A549 (cell line): ENCODE measurements around the gene SNRNP25. TPM values are rescaled to one million over a fixed set of nuclear protein-coding genes. Genes with fewer than 3 reads are reported as not detected.

Experiments
- ATAC-seq, 2 experiments: fragments of 200-7000 bp in 1 of 2; fragments of >200 bp in 1 of 2; cut with Nextera tagmentation in 1 of 2; cut with Tn5 transposase in 1 of 2; 3 replicates each; pipeline versions ENCODE4 v1.8.0 to v1.9.1; 2018 to 2020; ENCODE audit warnings: mild to moderate bottlenecking in 1 of 2, moderate library complexity in 1 of 2
- CTCF ChIA-PET: fragments of 300-600 bp; sonication (Branson Sonifier 250); formaldehyde crosslinking; extraction: SDS; loops from one replicate; lab custom pipeline; 2021; ENCODE audit warnings: antibody characterized with exemption, inconsistent platforms; lab: Yijun Ruan, JAX
- POLR2A ChIA-PET: fragments of 350-600 bp; formaldehyde crosslinking; extraction: SDS; loops from one replicate; lab custom pipeline; 2021; ENCODE audit warnings: antibody characterized with exemption, inconsistent platforms; lab: Yijun Ruan, JAX
- DNase-seq, 2 experiments: peaks; one replicate each; pipeline versions ENCODE4 v3.0.0 to v3.0.0-alpha.2; 2011 to 2016; ENCODE audit warnings: low read depth in 1 of 2, low spot score in 1 of 2
- FAIRE-seq: peaks from 2 replicates; lab custom pipeline; 2011; peaks lifted over from hg19 to GRCh38; lab: Jason Lieb, UNC
- H3K27ac ChIP-seq, 2 experiments: fragments of >200 bp; sonication (Bioruptor Twin); formaldehyde crosslinking; 3 replicates each; pipeline ENCODE4 v1.5.1; 2016 to 2017
- H3K4me1 ChIP-seq: fragments of >200 bp; sonication (Bioruptor Twin); formaldehyde crosslinking; 3 replicates; pipeline ENCODE4 v1.6.1; 2016
- H3K4me2 ChIP-seq: fragments of >200 bp; sonication (Bioruptor Twin); formaldehyde crosslinking; 3 replicates; pipeline ENCODE4 v1.6.1; 2016
- H3K4me3 ChIP-seq: fragments of >200 bp; sonication (Bioruptor Twin); formaldehyde crosslinking; 3 replicates; pipeline ENCODE4 v1.5.1; 2016
- H3K9me3 ChIP-seq: fragments of >200 bp; sonication (Bioruptor Twin); formaldehyde crosslinking; 3 replicates; pipeline ENCODE4 v1.6.1; 2016
- BHLHE40 ChIP-seq: IDR thresholded peaks from 2 replicates; pipeline ENCODE4 v1.6.1; 2012; ENCODE audit warnings: low read depth, low read length, inconsistent platforms
- CHD2 ChIP-seq: fragments of 150-350 bp; IDR thresholded peaks from 2 replicates; pipeline ENCODE4 v1.6.1; 2014; ENCODE audit warnings: low read length; ENCODE audit not compliant: partially characterized antibody
- CHD4 ChIP-seq: fragments of 200-600 bp; sonication (generic); IDR thresholded peaks from 2 replicates; pipeline ENCODE4 v1.6.1; 2016; ENCODE audit warnings: antibody characterized with exemption, mild to moderate bottlenecking, borderline replicate concordance
- EHF ChIP-seq: fragments of 250-450 bp; sonication (Bioruptor Pico); IDR thresholded peaks from 2 replicates; pipeline ENCODE4 v1.5.0; 2020; ENCODE audit warnings: mild to moderate bottlenecking
- FOSB ChIP-seq: fragments of 250-450 bp; sonication (Bioruptor Pico); IDR thresholded peaks from 2 replicates; pipeline ENCODE4 v1.5.0; 2020; ENCODE audit warnings: mild to moderate bottlenecking, moderate library complexity
- FOXS1 ChIP-seq: fragments of 250-450 bp; sonication (Bioruptor Pico); IDR thresholded peaks from 2 replicates; pipeline ENCODE4 v1.5.0; 2020; ENCODE audit warnings: mild to moderate bottlenecking, moderate library complexity
- HDAC2 ChIP-seq: fragments of 200-600 bp; sonication (generic); IDR thresholded peaks from 2 replicates; pipeline ENCODE4 v1.6.1; 2016
- HEYL ChIP-seq: fragments of 250-450 bp; sonication (Bioruptor Pico); IDR thresholded peaks from 2 replicates; pipeline ENCODE4 v1.8.0; 2021; ENCODE audit warnings: mild to moderate bottlenecking, moderate library complexity
- JUN ChIP-seq, 2 experiments: fragments of >200 bp; sonication (Bioruptor Twin); formaldehyde crosslinking; IDR thresholded peaks; 2 replicates in 1 of 2; 3 replicates in 1 of 2; pipeline ENCODE4 v1.6.1; 2016 to 2017
- JUNB ChIP-seq: fragments of >200 bp; sonication (Bioruptor Twin); formaldehyde crosslinking; IDR thresholded peaks from 2 replicates; pipeline ENCODE4 v1.6.1; 2016
- KDM1A ChIP-seq: fragments of 200-600 bp; sonication (generic); IDR thresholded peaks from 2 replicates; pipeline ENCODE4 v1.6.1; 2016; ENCODE audit warnings: low read depth, mild to moderate bottlenecking
- KDM5A ChIP-seq: fragments of 200-600 bp; sonication (generic); IDR thresholded peaks from 2 replicates; pipeline ENCODE4 v1.6.1; 2016; ENCODE audit warnings: antibody characterized with exemption, mild to moderate bottlenecking
- MAFK ChIP-seq: fragments of 450-650 bp; IDR thresholded peaks from 2 replicates; pipeline ENCODE4 v1.6.1; 2014; ENCODE audit not compliant: partially characterized antibody
- MAZ ChIP-seq: fragments of 150-350 bp; IDR thresholded peaks from 2 replicates; pipeline ENCODE4 v1.6.1; 2014; ENCODE audit warnings: antibody characterized with exemption, low read depth, low read length, borderline replicate concordance
- MYC ChIP-seq: IDR thresholded peaks from 2 replicates; pipeline ENCODE4 v1.6.1; 2012; ENCODE audit warnings: mild to moderate bottlenecking, inconsistent platforms, low read length, improper control_type of control experiment, borderline replicate concordance
- NPAS2 ChIP-seq: fragments of 250-450 bp; sonication (Bioruptor Pico); IDR thresholded peaks from 2 replicates; pipeline ENCODE4 v1.8.0; 2022; ENCODE audit warnings: mild to moderate bottlenecking, moderate library complexity, borderline replicate concordance
- NR3C1 ChIP-seq: fragments of >200 bp; sonication (Bioruptor Twin); formaldehyde crosslinking; IDR thresholded peaks from 3 replicates; pipeline ENCODE4 v1.6.1; 2017
- POLR2AphosphoS2 ChIP-seq: conservative IDR thresholded peaks from 2 replicates; pipeline ENCODE4 v1.6.1; 2012; ENCODE audit warnings: low read length, improper control_type of control experiment, inconsistent platforms
- SMC3 ChIP-seq: fragments of >200 bp; sonication (Bioruptor Twin); formaldehyde crosslinking; IDR thresholded peaks from 3 replicates; pipeline ENCODE4 v1.6.1; 2018; ENCODE audit warnings: inconsistent platforms
- SREBF2 ChIP-seq: fragments of 450-650 bp; IDR thresholded peaks from 2 replicates; pipeline ENCODE4 v1.6.1; 2014; ENCODE audit warnings: mild to moderate bottlenecking, moderate library complexity
- TFCP2L1 ChIP-seq: fragments of 250-450 bp; sonication (Bioruptor Pico); IDR thresholded peaks from 2 replicates; pipeline ENCODE4 v1.5.0; 2021; ENCODE audit warnings: mild to moderate bottlenecking
- TP53 ChIP-seq: fragments of 250-450 bp; sonication (Bioruptor Pico); IDR thresholded peaks from 2 replicates; pipeline ENCODE4 v1.5.0; 2021; ENCODE audit warnings: mild to moderate bottlenecking, moderate library complexity
- ZC3H11A ChIP-seq: fragments of 450-650 bp; IDR thresholded peaks from 2 replicates; pipeline ENCODE4 v1.6.1; 2014; ENCODE audit warnings: antibody characterized with exemption, mild to moderate bottlenecking
- ZFP36 ChIP-seq: fragments of 450-650 bp; IDR thresholded peaks from 2 replicates; pipeline ENCODE4 v1.6.1; 2014; ENCODE audit warnings: borderline replicate concordance; ENCODE audit not compliant: partially characterized antibody
- WGBS: methylation state at CpG from one replicate; pipeline ENCODE4 v1.1.6; 2017; ENCODE audit errors: missing lambda C conversion rate; 5-methylcytosine and 5-hydroxymethylcytosine counted together
- polyA plus RNA-seq, 4 experiments: library from polyadenylated mRNA; depleted of rRNA in 3 of 4; stranded (reverse); fragments of >200 nt; fragmentation: RNase III in 1 of 4; extraction: RNeasy Plus Mini Kit Qiagen cat#74134 plus additional on column Dnase treatment in 1 of 4; gene quantifications; 2 replicates in 3 of 4; 3 replicates in 1 of 4; pipeline ENCODE4 v1.2.3, GENCODE V29; 2011 to 2017
- TF ChIP-seq, protein P1 (sequence below): fragments of >200 bp; sonication (Bioruptor Twin); formaldehyde crosslinking; IDR thresholded peaks from 2 replicates; pipeline ENCODE4 v1.6.1; 2016
- TF ChIP-seq, protein P2 (sequence below): IDR thresholded peaks from 2 replicates; pipeline ENCODE4 v1.6.1; 2012
- TF ChIP-seq, protein P3 (sequence below): fragments of 200-600 bp; sonication (generic); IDR thresholded peaks from 2 replicates; pipeline ENCODE4 v1.6.1; 2016; ENCODE audit warnings: antibody characterized with exemption, mild to moderate bottlenecking, moderate library complexity
- TF ChIP-seq, protein P4 (sequence below): fragments of 150-350 bp; IDR thresholded peaks from 2 replicates; pipeline ENCODE4 v1.6.1; 2014; ENCODE audit warnings: low read depth, mild to moderate bottlenecking, low read length

The SNRNP25 gene
- polyA plus RNA-seq, 2 of the 4 experiments (the other 2 are of a cell fraction): 45.0 to 82.2 TPM

GRCh38 chr16:33877-34647, 19.6 kb upstream of the SNRNP25 start:
- ATAC-seq (no peak; a peak in 1 of 6 replicates), FAIRE-seq (no peak), DNase-seq (no peak)
- ChIA-PET POLR2A (no interaction called here), CTCF (interaction anchor here (1.0 to 1.8 kb wide), 3 partner anchors 31 to 328 kb away, joined by 3 read pairs; no protein-coding TSS in a partner anchor)
- Histone ChIP-seq H3K4me3 (no peak overlapping the region), H3K4me2 (no peak overlapping the region), H3K4me1 (no peaks in the 10 kb centered on the region), H3K27ac (no peak overlapping the region), H3K9me3 (no peaks in the 10 kb centered on the region)
- WGBS: 85% methylated on average over 21 of the region's 21 CpGs
- TF ChIP-seq POLR2AphosphoS2: no peak
- TF ChIP-seq MYC: no peak
- TF ChIP-seq FOSB: no peak
- TF ChIP-seq NPAS2 (CRISPR knock-in tag): no peak
- no peak for TF ChIP-seq MAFK
- TF ChIP-seq CHD2: no peak
- no peak for TF ChIP-seq ZC3H11A
- no peak for TF ChIP-seq KDM1A
- no peak for TF ChIP-seq KDM5A
- TF ChIP-seq, protein P1, sequence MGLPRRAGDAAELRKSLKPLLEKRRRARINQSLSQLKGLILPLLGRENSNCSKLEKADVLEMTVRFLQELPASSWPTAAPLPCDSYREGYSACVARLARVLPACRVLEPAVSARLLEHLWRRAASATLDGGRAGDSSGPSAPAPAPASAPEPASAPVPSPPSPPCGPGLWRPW: no peak
- no peak for TF ChIP-seq NR3C1
- no peak for TF ChIP-seq TP53
- TF ChIP-seq HEYL: no peak
- TF ChIP-seq, protein P2, sequence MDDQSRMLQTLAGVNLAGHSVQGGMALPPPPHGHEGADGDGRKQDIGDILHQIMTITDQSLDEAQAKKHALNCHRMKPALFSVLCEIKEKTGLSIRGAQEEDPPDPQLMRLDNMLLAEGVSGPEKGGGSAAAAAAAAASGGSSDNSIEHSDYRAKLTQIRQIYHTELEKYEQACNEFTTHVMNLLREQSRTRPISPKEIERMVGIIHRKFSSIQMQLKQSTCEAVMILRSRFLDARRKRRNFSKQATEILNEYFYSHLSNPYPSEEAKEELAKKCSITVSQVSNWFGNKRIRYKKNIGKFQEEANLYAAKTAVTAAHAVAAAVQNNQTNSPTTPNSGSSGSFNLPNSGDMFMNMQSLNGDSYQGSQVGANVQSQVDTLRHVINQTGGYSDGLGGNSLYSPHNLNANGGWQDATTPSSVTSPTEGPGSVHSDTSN: no peak

- WGBS: 85% methylated on average over 4 of the region's 6 CpGs
- no peak overlapping the region for H3K4me2 ChIP-seq
- TF ChIP-seq FOXS1 (CRISPR knock-in tag): no peak
- TF ChIP-seq JUN (IDR thresholded peaks at IDR 0.05): no peak
- TF ChIP-seq KDM1A: no peak
- no peak for TF ChIP-seq TFCP2L1
- no peak for TF ChIP-seq MAZ
- TF ChIP-seq TP53: no peak
- TF ChIP-seq SREBF2: no peak
- TF ChIP-seq, protein P3, sequence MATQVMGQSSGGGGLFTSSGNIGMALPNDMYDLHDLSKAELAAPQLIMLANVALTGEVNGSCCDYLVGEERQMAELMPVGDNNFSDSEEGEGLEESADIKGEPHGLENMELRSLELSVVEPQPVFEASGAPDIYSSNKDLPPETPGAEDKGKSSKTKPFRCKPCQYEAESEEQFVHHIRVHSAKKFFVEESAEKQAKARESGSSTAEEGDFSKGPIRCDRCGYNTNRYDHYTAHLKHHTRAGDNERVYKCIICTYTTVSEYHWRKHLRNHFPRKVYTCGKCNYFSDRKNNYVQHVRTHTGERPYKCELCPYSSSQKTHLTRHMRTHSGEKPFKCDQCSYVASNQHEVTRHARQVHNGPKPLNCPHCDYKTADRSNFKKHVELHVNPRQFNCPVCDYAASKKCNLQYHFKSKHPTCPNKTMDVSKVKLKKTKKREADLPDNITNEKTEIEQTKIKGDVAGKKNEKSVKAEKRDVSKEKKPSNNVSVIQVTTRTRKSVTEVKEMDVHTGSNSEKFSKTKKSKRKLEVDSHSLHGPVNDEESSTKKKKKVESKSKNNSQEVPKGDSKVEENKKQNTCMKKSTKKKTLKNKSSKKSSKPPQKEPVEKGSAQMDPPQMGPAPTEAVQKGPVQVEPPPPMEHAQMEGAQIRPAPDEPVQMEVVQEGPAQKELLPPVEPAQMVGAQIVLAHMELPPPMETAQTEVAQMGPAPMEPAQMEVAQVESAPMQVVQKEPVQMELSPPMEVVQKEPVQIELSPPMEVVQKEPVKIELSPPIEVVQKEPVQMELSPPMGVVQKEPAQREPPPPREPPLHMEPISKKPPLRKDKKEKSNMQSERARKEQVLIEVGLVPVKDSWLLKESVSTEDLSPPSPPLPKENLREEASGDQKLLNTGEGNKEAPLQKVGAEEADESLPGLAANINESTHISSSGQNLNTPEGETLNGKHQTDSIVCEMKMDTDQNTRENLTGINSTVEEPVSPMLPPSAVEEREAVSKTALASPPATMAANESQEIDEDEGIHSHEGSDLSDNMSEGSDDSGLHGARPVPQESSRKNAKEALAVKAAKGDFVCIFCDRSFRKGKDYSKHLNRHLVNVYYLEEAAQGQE: no peak
- TF ChIP-seq SMC3: no peak
- TF ChIP-seq HDAC2: no peak
- no peak for TF ChIP-seq CHD4
- no peak for TF ChIP-seq ZFP36
- TF ChIP-seq BHLHE40: no peak
- no peak for TF ChIP-seq JUNB
- TF ChIP-seq, protein P1: no peak
- no peak for TF ChIP-seq EHF (CRISPR knock-in tag)
- TF ChIP-seq, protein P4, sequence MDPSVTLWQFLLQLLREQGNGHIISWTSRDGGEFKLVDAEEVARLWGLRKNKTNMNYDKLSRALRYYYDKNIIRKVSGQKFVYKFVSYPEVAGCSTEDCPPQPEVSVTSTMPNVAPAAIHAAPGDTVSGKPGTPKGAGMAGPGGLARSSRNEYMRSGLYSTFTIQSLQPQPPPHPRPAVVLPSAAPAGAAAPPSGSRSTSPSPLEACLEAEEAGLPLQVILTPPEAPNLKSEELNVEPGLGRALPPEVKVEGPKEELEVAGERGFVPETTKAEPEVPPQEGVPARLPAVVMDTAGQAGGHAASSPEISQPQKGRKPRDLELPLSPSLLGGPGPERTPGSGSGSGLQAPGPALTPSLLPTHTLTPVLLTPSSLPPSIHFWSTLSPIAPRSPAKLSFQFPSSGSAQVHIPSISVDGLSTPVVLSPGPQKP: no peak
- no peak for TF ChIP-seq FOSB
- TF ChIP-seq, all 56 proteins: peak for 0
- Histone ChIP-seq H3K4me3 (no peak overlapping the region), H3K4me1 (no peaks in the 10 kb centered on the region), H3K27ac (no peak overlapping the region), H3K9me3 (no peaks in the 10 kb centered on the region)
- ATAC-seq: no peak; a peak in 1 of 6 replicates
- ChIA-PET CTCF (interaction anchor here (1.0 to 1.8 kb wide), 3 partner anchors 31 to 327 kb away, joined by 3 read pairs; no protein-coding TSS in a partner anchor), POLR2A (no interaction called here)
- FAIRE-seq: no peak
- no peak for DNase-seq
Measured at GRCh38 chr16:34648-34987, 19.0 kb upstream of the SNRNP25 start.
